NCI-H2196 treated with DMSO at 0.1 percent for 48 hours (cell line): ENCODE data around the gene TPCN1.

Experiments
- DNase-seq: peaks from one replicate; lab custom pipeline; 2025; ENCODE audit not compliant: unreplicated experiment; lab: John Stamatoyannopoulos, UW

TPCN1 gene

GRCh38 chr12:113222730-113223531 lies 1.7 kb downstream of the TPCN1 start:
- peak; percentile 55 for DNase-seq

- no peak for DNase-seq
Observed at GRCh38 chr12:113224955-113225354, 3.7 kb downstream of the TPCN1 start.

- no peak for DNase-seq
Observed at GRCh38 chr12:113226696-113227568, 5.7 kb downstream of the TPCN1 start.

GRCh38 chr12:113227686-113228391 lies 6.6 kb downstream of the TPCN1 start:
- no peak for DNase-seq

GRCh38 chr12:113228394-113229028 lies 7.2 kb downstream of the TPCN1 start:
- DNase-seq, result no peak

GRCh38 chr12:113230315-113231234 lies 9.3 kb downstream of the TPCN1 start:
- DNase-seq, result no peak

- peak; percentile 44 for DNase-seq
Observed at GRCh38 chr12:113231235-113232088, 10.2 kb downstream of the TPCN1 start.

- no peak for DNase-seq
Observed at GRCh38 chr12:113232089-113232839, 11.0 kb downstream of the TPCN1 start.

- DNase-seq, result peak; percentile 94
Observed at GRCh38 chr12:113232840-113233585, 11.7 kb downstream of the TPCN1 start.

GRCh38 chr12:113233967-113234366 lies 12.7 kb downstream of the TPCN1 start:
- DNase-seq, result no peak

GRCh38 chr12:113234483-113234882 lies 13.2 kb downstream of the TPCN1 start:
- DNase-seq, result no peak

- DNase-seq, result no peak
Observed at GRCh38 chr12:113235976-113236375, 14.7 kb downstream of the TPCN1 start.

GRCh38 chr12:113236539-113237399 lies 15.5 kb downstream of the TPCN1 start:
- DNase-seq, result no peak

- no peak for DNase-seq
Observed at GRCh38 chr12:113237748-113238147, 16.5 kb downstream of the TPCN1 start.

GRCh38 chr12:113238309-113238708 lies 17.0 kb downstream of the TPCN1 start:
- DNase-seq, result no peak

GRCh38 chr12:113239288-113239771 lies 18.1 kb downstream of the TPCN1 start:
- no peak for DNase-seq
